CD8-positive, alpha-beta memory T cell (primary cell): ENCODE measurements around the gene MICOS13. TPM values are rescaled to one million over a fixed set of nuclear protein-coding genes. Genes with fewer than 3 reads are reported as not detected.

Experiments used
- CTCF ChIA-PET: fragments of 350-600 bp; sonication (Branson Sonifier 250); formaldehyde crosslinking; loops from one replicate; lab custom pipeline; 2021; ENCODE audit warnings: antibody characterized with exemption; lab: Charles Lee
- POLR2A ChIA-PET: fragments of 350-600 bp; sonication (Branson Sonifier 250); formaldehyde crosslinking; loops from one replicate; lab custom pipeline; 2021; ENCODE audit warnings: antibody characterized with exemption; lab: Charles Lee
- DNase-seq, 5 donors: peaks; one replicate each; pipeline versions ENCODE4 v3.0.0 to v3.0.0-alpha.2; 2020 to 2022; ENCODE audit warnings: mixed read lengths in 1 of 5
- H3K27ac ChIP-seq: one replicate; pipeline ENCODE4 v1.7.0; 2013; ENCODE audit warnings: low read depth, mild to moderate bottlenecking, low read length, moderate library complexity
- H3K27me3 ChIP-seq: 2 replicates; pipeline ENCODE4 v1.7.0; 2013; ENCODE audit warnings: low read length, mild to moderate bottlenecking; ENCODE audit not compliant: insufficient read depth, poor library complexity, severe bottlenecking
- H3K36me3 ChIP-seq: 2 replicates; pipeline ENCODE4 v1.7.0; 2013; ENCODE audit warnings: mild to moderate bottlenecking, low read length, moderate library complexity; ENCODE audit not compliant: insufficient read depth
- H3K4me1 ChIP-seq: 2 replicates; pipeline ENCODE4 v1.7.0; 2013; ENCODE audit warnings: mild to moderate bottlenecking, low read length, moderate library complexity; ENCODE audit not compliant: insufficient read depth
- H3K4me3 ChIP-seq: 2 replicates; pipeline ENCODE4 v1.7.0; 2013; ENCODE audit warnings: mild to moderate bottlenecking, low read length
- H3K9me3 ChIP-seq: 2 replicates; pipeline ENCODE4 v1.7.0; 2013; ENCODE audit warnings: mild to moderate bottlenecking, low read length
- H3K27ac Mint-ChIP-seq, 8 donors: one replicate each; pipeline ENCODE4 v1.8.0; 2020 to 2021; ENCODE audit warnings: mixed read lengths in 8 of 8, mild to moderate bottlenecking in 6 of 8, inconsistent platforms in 3 of 8, moderate library complexity in 3 of 8
- H3K27me3 Mint-ChIP-seq, 2 donors: one replicate each; pipeline ENCODE4 v1.8.0; 2020 to 2021; ENCODE audit warnings: mixed read lengths in 2 of 2, mild to moderate bottlenecking in 1 of 2, moderate library complexity in 1 of 2
- H3K36me3 Mint-ChIP-seq, 3 donors: one replicate each; pipeline ENCODE4 v1.8.0; 2020 to 2021; ENCODE audit warnings: mixed read lengths in 3 of 3, inconsistent platforms in 1 of 3, mild to moderate bottlenecking in 1 of 3
- H3K4me1 Mint-ChIP-seq, 3 donors: one replicate each; pipeline ENCODE4 v1.8.0; 2020 to 2021; ENCODE audit warnings: mixed read lengths in 3 of 3, inconsistent platforms in 1 of 3, mild to moderate bottlenecking in 1 of 3
- H3K4me3 Mint-ChIP-seq, 7 donors: one replicate each; pipeline ENCODE4 v1.8.0; 2020 to 2021; ENCODE audit warnings: mixed read lengths in 7 of 7, mild to moderate bottlenecking in 6 of 7, moderate library complexity in 4 of 7, inconsistent platforms in 2 of 7
- H3K9me3 Mint-ChIP-seq, 5 donors: one replicate each; pipeline ENCODE4 v1.8.0; 2020 to 2022; ENCODE audit warnings: mixed read lengths in 5 of 5, mild to moderate bottlenecking in 3 of 5, moderate library complexity in 2 of 5, inconsistent platforms in 1 of 5
- polyA plus RNA-seq: library from polyadenylated mRNA; unstranded; fragments of 300-500 nt; fragmentation: Illumina TruSeq; gene quantifications from one replicate; pipeline ENCODE4 v1.2.3, GENCODE V29; 2021
- total RNA-seq, 2 experiments: library from RNA; stranded (reverse); gene quantifications; one replicate each; pipeline ENCODE4 v1.2.3, GENCODE V29; 2021

MICOS13 gene
- total and polyA plus RNA-seq, 3 experiments from 2014 or later: 60.6 to 117 (median 62.1) TPM

- ChIA-PET CTCF (interaction anchor here (1.5 kb wide), 1 partner anchor 28 kb away, joined by 3 read pairs; no protein-coding TSS in a partner anchor), POLR2A (interaction anchor here (1.4 kb wide), 1 partner anchor 26 kb away, joined by 3 read pairs; the partner anchor contains the start of gene LONP1)
- Mint-ChIP-seq H3K27me3 (no peaks in the 10 kb centered on the region), H3K9me3 (no peaks in the 10 kb centered on the region), H3K36me3 (peaks cover 0 to 69% (median 0%) of the 10 kb centered on the region in 3 donors), H3K4me1 (peaks cover 17 to 43% (median 22%) of the 10 kb centered on the region in 3 donors), H3K27ac (peak overlapping the region in 5 of 8 donors; percentile 22 to 86 (median 54)), H3K4me3 (peak overlapping the region in 2 of 7 donors; percentile 18 to 94)
- Histone ChIP-seq H3K4me3 (no peak overlapping the region), H3K36me3 (peaks cover 12% of the 10 kb centered on the region), H3K9me3 (no peaks in the 10 kb centered on the region), H3K4me1 (peaks cover 10% of the 10 kb centered on the region), H3K27ac (no peak overlapping the region), H3K27me3 (no peaks in the 10 kb centered on the region)
- DNase-seq: no peak
Measured at GRCh38 chr19:5693195-5694166, 13.2 kb upstream of the MICOS13 start.

GRCh38 chr19:5692723-5693194 lies 12.4 kb upstream of the MICOS13 start:
- Histone ChIP-seq H3K36me3 (peaks cover 12% of the 10 kb centered on the region), H3K27me3 (no peaks in the 10 kb centered on the region), H3K9me3 (no peaks in the 10 kb centered on the region), H3K4me3 (no peak overlapping the region), H3K4me1 (peaks cover 10% of the 10 kb centered on the region), H3K27ac (no peak overlapping the region)
- Mint-ChIP-seq H3K4me3 (peak overlapping the region; percentile 18 to 94 (median 66)), H3K27me3 (no peaks in the 10 kb centered on the region), H3K4me1 (peaks cover 21 to 48% (median 22%) of the 10 kb centered on the region in 3 donors), H3K9me3 (no peaks in the 10 kb centered on the region), H3K27ac (peak overlapping the region in 7 of 8 donors; percentile 61 to 95 (median 66)), H3K36me3 (peaks cover 0 to 65% (median 0%) of the 10 kb centered on the region in 3 donors)
- ChIA-PET CTCF (interaction anchor here (1.5 kb wide), 1 partner anchor 29 kb away, joined by 3 read pairs; no protein-coding TSS in a partner anchor), POLR2A (interaction anchor here (1.4 kb wide), 1 partner anchor 27 kb away, joined by 3 read pairs; the partner anchor contains the start of gene LONP1)
- no peak for DNase-seq

GRCh38 chr19:5691822-5692722 lies 11.8 kb upstream of the MICOS13 start:
- H3K4me1 ChIP-seq: peaks cover 16% of the 10 kb centered on the region
- no peaks in the 10 kb centered on the region for H3K27me3 ChIP-seq
- H3K9me3 ChIP-seq: no peaks in the 10 kb centered on the region
- peak overlapping the region; percentile 66 to 97 (median 94) for H3K4me3 Mint-ChIP-seq
- peaks cover 0 to 60% (median 0%) of the 10 kb centered on the region in 3 donors for H3K36me3 Mint-ChIP-seq
- DNase-seq: no peak
- H3K36me3 ChIP-seq: peaks cover 12% of the 10 kb centered on the region
- ChIA-PET CTCF (interaction anchor here (1.5 to 3.5 kb wide), 2 partner anchors 27 to 29 kb away, joined by 3 to 47 read pairs; partner anchors contain the start of genes CATSPERD and LONP1), POLR2A (interaction anchor here (0.5 to 2.4 kb wide), 4 partner anchors 10 to 36 kb away, joined by 3 to 28 read pairs (median 4); partner anchors contain the start of genes CATSPERD and LONP1)
- no peak overlapping the region for H3K4me3 ChIP-seq
- peak overlapping the region; percentile 66 to 97 (median 92) for H3K27ac Mint-ChIP-seq
- H3K27me3 Mint-ChIP-seq: no peaks in the 10 kb centered on the region
- H3K27ac ChIP-seq: peak overlapping the region; percentile 89
- H3K4me1 Mint-ChIP-seq: peaks cover 21 to 50% (median 22%) of the 10 kb centered on the region in 3 donors
- H3K9me3 Mint-ChIP-seq: no peaks in the 10 kb centered on the region

- no peaks in the 10 kb centered on the region for H3K9me3 Mint-ChIP-seq
- no peaks in the 10 kb centered on the region for H3K27me3 Mint-ChIP-seq
- H3K36me3 Mint-ChIP-seq: peaks cover 0 to 54% (median 0%) of the 10 kb centered on the region in 3 donors
- H3K4me1 Mint-ChIP-seq: peaks cover 24 to 58% (median 27%) of the 10 kb centered on the region in 3 donors
- Histone ChIP-seq H3K9me3 (no peaks in the 10 kb centered on the region), H3K27ac (peak overlapping the region; percentile 89), H3K4me1 (peaks cover 16% of the 10 kb centered on the region), H3K36me3 (peaks cover 12% of the 10 kb centered on the region), H3K4me3 (peak overlapping the region; percentile 97), H3K27me3 (no peaks in the 10 kb centered on the region)
- ChIA-PET POLR2A (interaction anchor here (0.5 to 2.4 kb wide), 9 partner anchors 9 to 1158 kb away, joined by 3 to 28 read pairs (median 4); partner anchors contain the start of genes CATSPERD, LONP1, SAFB and SAFB2), CTCF (interaction anchor here (1.0 to 3.5 kb wide), 2 partner anchors 9 to 28 kb away, joined by 6 to 47 read pairs; partner anchors contain the start of genes CATSPERD and LONP1)
- peak overlapping the region; percentile 91 to 97 (median 95) for H3K4me3 Mint-ChIP-seq
- peak overlapping the region; percentile 90 to 99 (median 97) for H3K27ac Mint-ChIP-seq
- peak; percentile 28 to 65 (median 28) for DNase-seq
Measured at GRCh38 chr19:5690955-5691821, 10.9 kb upstream of the MICOS13 start.

GRCh38 chr19:5690125-5690954 lies 10.0 kb upstream of the MICOS13 start, which contains the start of gene RPL36:
TSS of gene RPL36 (plus strand) at chr19:5690295. CDS start at chr19:5690508, 213 bp downstream.
- H3K36me3 Mint-ChIP-seq: peaks cover 0 to 51% (median 0%) of the 10 kb centered on the region in 3 donors
- H3K27ac ChIP-seq: peak within 1 kb of the TSS; percentile 89
- H3K27me3 ChIP-seq: no peaks in the 10 kb centered on the region
- peaks cover 24 to 64% (median 28%) of the 10 kb centered on the region in 3 donors for H3K4me1 Mint-ChIP-seq
- H3K9me3 ChIP-seq: no peaks in the 10 kb centered on the region
- H3K4me3 Mint-ChIP-seq: peak within 1 kb of the TSS; percentile 91 to 97 (median 95)
- DNase-seq: peak; percentile 97 to 98 (median 98)
- no peaks in the 10 kb centered on the region for H3K9me3 Mint-ChIP-seq
- H3K27ac Mint-ChIP-seq: peak within 1 kb of the TSS; percentile 90 to 99 (median 97)
- ChIA-PET POLR2A (interaction anchor here (0.5 to 2.4 kb wide), 12 partner anchors 8 to 1159 kb away, joined by 3 to 28 read pairs (median 4); partner anchors contain the start of genes CATSPERD, LONP1, SAFB and SAFB2), CTCF (interaction anchor here (0.6 to 4.7 kb wide), 21 partner anchors 9 to 289 kb away, joined by 3 to 47 read pairs (median 4); partner anchors contain the start of genes CATSPERD, DUS3L, LONP1 and MICOS13)
- peak within 1 kb of the TSS; percentile 97 for H3K4me3 ChIP-seq
- H3K36me3 ChIP-seq: peaks cover 12% of the 10 kb centered on the region
- no peaks in the 10 kb centered on the region for H3K27me3 Mint-ChIP-seq
- peaks cover 16% of the 10 kb centered on the region for H3K4me1 ChIP-seq
